ENCODE results near the gene PIK3IP1.

Gene PIK3IP1, protein sequence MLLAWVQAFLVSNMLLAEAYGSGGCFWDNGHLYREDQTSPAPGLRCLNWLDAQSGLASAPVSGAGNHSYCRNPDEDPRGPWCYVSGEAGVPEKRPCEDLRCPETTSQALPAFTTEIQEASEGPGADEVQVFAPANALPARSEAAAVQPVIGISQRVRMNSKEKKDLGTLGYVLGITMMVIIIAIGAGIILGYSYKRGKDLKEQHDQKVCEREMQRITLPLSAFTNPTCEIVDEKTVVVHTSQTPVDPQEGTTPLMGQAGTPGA

GRCh38 chr22:31292236-31292989 lies at the start of gene PIK3IP1:
Gene PIK3IP1 (minus strand): TSS chr22:31292488. CDS start chr22:31292344, 144 bp downstream.
- no peaks in the 10 kb centered on the region for H3K27me3 ChIP-seq
- DNase-seq: peak; percentile 92
- H3K9me3 ChIP-seq: no peaks in the 10 kb centered on the region
- intact Hi-C loops (cut with DNase I; ENCODE audit: low total_unique reads): loop anchor here (5.0 to 10.0 kb wide), 2 partner anchors 52 to 1305 kb away; partner anchors contain the start of gene PATZ1
- peaks cover 0 to 69% (median 35%) of the 10 kb centered on the region in 4 donors for H3K4me1 ChIP-seq
- H3K36me3 ChIP-seq: peaks cover 21 to 24% (median 23%) of the 10 kb centered on the region in 3 donors
- TF ChIP-seq CTCF (IDR thresholded peaks at IDR 0.05): peak; percentile 48
- H3K27ac ChIP-seq: peak within 1 kb of the TSS; percentile 85 to 95
- peak within 1 kb of the TSS; percentile 66 to 85 for H3K4me3 ChIP-seq

DNA sequence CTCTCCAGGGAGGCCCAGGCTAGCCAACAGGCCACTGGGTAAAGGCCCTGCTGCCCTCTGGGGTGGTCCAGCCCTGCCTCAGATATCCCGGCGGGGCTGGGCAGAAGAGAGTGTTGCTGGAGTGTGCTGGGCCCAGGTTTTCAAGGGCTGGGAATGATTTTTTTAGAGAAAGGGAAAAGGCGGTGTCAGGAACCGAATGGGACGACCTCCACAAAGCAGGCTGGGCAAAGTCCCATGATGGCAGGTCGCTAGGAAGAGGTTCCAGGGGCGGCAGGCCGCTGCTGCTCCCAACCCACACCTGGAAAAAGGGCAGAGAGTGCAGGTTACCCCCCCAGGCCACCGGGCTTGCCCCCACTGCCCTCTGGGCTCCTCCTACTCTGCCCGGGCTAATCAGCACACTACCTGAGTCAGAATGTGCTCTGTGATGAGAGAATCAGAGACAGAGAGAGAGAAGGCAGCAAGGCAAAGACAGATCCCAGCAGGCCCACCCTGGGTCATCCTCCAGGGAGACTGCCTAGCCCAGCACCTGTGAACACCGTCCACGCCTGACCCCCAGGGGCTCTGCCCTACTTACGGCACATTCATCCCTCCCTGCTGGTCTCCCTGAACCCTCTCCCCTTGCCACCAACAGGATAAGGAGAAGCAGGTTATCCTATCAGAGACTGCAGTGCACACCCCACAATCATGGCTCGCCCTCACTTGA lies 49.2 kb upstream of the PIK3IP1 start:
- Histone ChIP-seq H3K27me3 (no peaks in the 10 kb centered on the region), H3K36me3 (peaks cover 18 to 64% (median 50%) of the 10 kb centered on the region in 3 donors), H3K27ac (no peak overlapping the region), H3K4me3 (no peak overlapping the region), H3K9me3 (no peaks in the 10 kb centered on the region), H3K4me1 (peaks cover 0 to 62% (median 30%) of the 10 kb centered on the region in 4 donors)
- no peak for TF ChIP-seq CTCF (IDR thresholded peaks at IDR 0.05)
- intact Hi-C loops (cut with DNase I; ENCODE audit: low total_unique reads): loop anchor here (10.0 kb wide), 1 partner anchor 47 kb away; the partner anchor contains the start of gene PIK3IP1
- DNase-seq: no peak

DNA sequence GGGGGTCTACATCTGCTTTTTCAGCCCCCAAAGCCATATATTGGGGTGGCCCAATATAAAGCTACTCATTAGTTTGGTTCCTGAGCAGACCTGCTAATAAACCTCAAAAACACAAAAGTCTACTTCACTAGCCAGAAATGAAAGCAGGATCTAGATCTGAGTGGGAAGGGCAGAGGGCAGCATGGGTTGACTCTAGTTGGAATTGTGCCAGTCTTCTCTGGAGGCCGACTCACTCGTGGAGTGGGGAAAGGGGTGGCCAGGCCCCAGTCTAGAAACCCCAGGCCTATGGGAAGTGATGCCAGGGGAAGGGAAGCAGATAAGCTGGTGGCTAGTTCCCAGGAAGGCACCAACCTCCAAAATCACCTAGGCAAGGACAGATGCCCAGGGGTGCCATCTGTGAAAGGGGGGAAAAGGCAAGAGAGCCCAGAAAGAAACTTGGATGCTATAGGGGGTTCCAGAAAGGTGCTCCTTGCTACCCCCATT lies 48.5 kb upstream of the PIK3IP1 start:
- intact Hi-C loops (cut with DNase I; ENCODE audit: low total_unique reads): loop anchor here (10.0 kb wide), 1 partner anchor 46 kb away; the partner anchor contains the start of gene PIK3IP1
- TF ChIP-seq CTCF (IDR thresholded peaks at IDR 0.05): no peak
- Histone ChIP-seq H3K9me3 (no peaks in the 10 kb centered on the region), H3K27me3 (no peaks in the 10 kb centered on the region), H3K36me3 (peaks cover 18 to 64% (median 51%) of the 10 kb centered on the region in 3 donors), H3K4me3 (no peak overlapping the region), H3K27ac (no peak overlapping the region), H3K4me1 (peaks cover 0 to 62% (median 30%) of the 10 kb centered on the region in 4 donors)
- DNase-seq: no peak

DNA sequence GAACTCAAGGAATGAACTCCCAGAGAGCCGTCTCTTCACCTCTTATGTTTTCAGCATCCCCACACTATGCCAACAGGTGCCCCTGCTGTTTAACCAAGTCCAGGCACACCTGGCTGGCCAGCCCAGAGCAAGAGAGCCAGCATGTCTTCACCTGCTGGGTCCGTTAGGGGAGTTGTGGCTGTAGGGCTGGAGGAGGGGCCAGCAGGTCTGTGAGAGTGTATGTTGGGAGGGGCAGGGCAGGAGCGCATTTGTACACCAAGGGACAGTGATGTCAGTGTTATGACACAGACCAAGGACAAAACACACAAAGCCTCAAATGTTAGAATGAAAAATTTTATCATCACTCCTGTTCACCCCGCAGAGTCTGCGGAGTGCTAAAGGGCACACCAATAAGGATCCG lies 48.1 kb upstream of the PIK3IP1 start:
- Histone ChIP-seq H3K36me3 (peaks cover 21 to 68% (median 56%) of the 10 kb centered on the region in 3 donors), H3K4me1 (peaks cover 0 to 58% (median 27%) of the 10 kb centered on the region in 4 donors), H3K9me3 (no peaks in the 10 kb centered on the region), H3K4me3 (no peak overlapping the region), H3K27ac (no peak overlapping the region), H3K27me3 (no peaks in the 10 kb centered on the region)
- intact Hi-C loops (cut with DNase I; ENCODE audit: low total_unique reads): loop anchor here (10.0 kb wide), 1 partner anchor 46 kb away; the partner anchor contains the start of gene PIK3IP1
- TF ChIP-seq CTCF (IDR thresholded peaks at IDR 0.05): no peak
- no peak for DNase-seq

DNA sequence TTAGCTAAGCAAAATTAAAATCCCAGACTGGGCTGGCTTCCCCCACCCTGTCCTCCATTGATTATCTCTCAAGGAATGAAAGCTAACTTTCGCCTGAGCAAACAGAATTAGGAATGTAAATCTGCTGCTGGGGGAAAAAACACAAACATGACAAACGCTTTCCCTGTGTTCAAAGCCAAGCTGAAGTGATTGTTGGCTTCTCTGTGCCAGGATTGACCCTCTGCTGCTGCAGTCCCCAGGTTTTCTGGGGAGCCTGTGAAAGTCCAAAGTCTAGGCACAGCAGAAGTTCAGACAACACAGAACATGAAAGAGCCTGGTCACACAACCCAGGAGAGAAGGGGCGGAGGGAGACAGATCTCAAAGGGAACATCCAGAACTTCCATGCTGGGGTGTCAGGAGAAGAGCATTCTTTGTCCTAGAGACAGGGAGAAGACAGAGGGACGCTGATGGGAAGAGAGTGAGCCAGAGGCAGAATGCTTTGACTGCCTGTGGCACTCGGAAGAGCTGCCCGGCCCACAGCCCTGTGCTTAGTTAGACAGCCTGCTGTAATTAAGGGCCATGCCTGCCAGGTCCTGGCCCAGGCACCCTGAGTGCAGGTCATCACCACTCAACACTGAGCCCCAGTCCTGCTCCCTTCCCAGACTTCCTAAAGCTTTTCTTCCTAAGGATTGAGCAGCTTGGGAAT lies 47.0 kb upstream of the PIK3IP1 start:
- peaks cover 0 to 55% (median 17%) of the 10 kb centered on the region in 4 donors for H3K4me1 ChIP-seq
- intact Hi-C loops (cut with DNase I; ENCODE audit: low total_unique reads): no loop called here
- H3K9me3 ChIP-seq: no peaks in the 10 kb centered on the region
- H3K27me3 ChIP-seq: no peaks in the 10 kb centered on the region
- H3K4me3 ChIP-seq: no peak overlapping the region
- no peak overlapping the region for H3K27ac ChIP-seq
- H3K36me3 ChIP-seq: peaks cover 31 to 75% (median 67%) of the 10 kb centered on the region in 3 donors
- DNase-seq: no peak
- no peak for TF ChIP-seq CTCF (IDR thresholded peaks at IDR 0.05)
